Keratinocyte (primary cell): Measurements from ENCODE around the gene SULT1A1. TPM values are rescaled to one million over a fixed set of nuclear protein-coding genes. Genes with fewer than 3 reads are reported as not detected.

Experiments used
- DNase-seq: peaks from one replicate; pipeline ENCODE4 v3.0.0-alpha.2; 2011; ENCODE audit warnings: low read depth, missing footprints, low spot score
- FAIRE-seq: peaks from 2 replicates; lab custom pipeline; 2011; peaks lifted over from hg19 to GRCh38; lab: Jason Lieb, UNC
- H2AFZ ChIP-seq: 2 replicates; pipeline ENCODE4 v1.6.0; 2012; ENCODE audit warnings: low read length, control low read depth, inconsistent platforms; ENCODE audit not compliant: control insufficient read depth
- H3K27ac ChIP-seq: 2 replicates; pipeline ENCODE4 v1.5.1; 2011; ENCODE audit warnings: low read length; ENCODE audit not compliant: control insufficient read depth, insufficient read depth
- H3K27me3 ChIP-seq: 3 replicates; pipeline ENCODE4 v1.6.0; 2011; ENCODE audit warnings: low read length; ENCODE audit not compliant: control insufficient read depth, insufficient read depth; ENCODE audit errors: extremely low read depth
- H3K36me3 ChIP-seq, 2 experiments: 2 replicates in 1 of 2; 3 replicates in 1 of 2; pipeline ENCODE4 v1.5.1; 2011; ENCODE audit warnings: low read length in 2 of 2, mild to moderate bottlenecking in 1 of 2; ENCODE audit not compliant: control insufficient read depth in 2 of 2, insufficient read depth in 2 of 2; ENCODE audit errors: extremely low read depth in 1 of 2
- H3K4me1 ChIP-seq: 3 replicates; pipeline ENCODE4 v1.5.1; 2011; ENCODE audit warnings: low read length; ENCODE audit not compliant: control insufficient read depth, insufficient read depth; ENCODE audit errors: extremely low read depth
- H3K4me2 ChIP-seq: 3 replicates; pipeline ENCODE4 v1.6.0; 2011; ENCODE audit warnings: low read depth, low read length; ENCODE audit not compliant: control insufficient read depth, insufficient read depth; ENCODE audit errors: extremely low read depth
- H3K4me3 ChIP-seq, 3 experiments: fragments of 200-600 bp in 1 of 3; sonication (generic) in 1 of 3; 2 replicates in 2 of 3; 3 replicates in 1 of 3; pipeline ENCODE4 v1.5.1; 2011 to 2016; ENCODE audit warnings: low read length in 3 of 3, mild to moderate bottlenecking in 3 of 3, control low read depth in 2 of 3, inconsistent platforms in 1 of 3, low read depth in 1 of 3, mixed read lengths in 1 of 3, mixed run types in 1 of 3, moderate library complexity in 1 of 3; ENCODE audit not compliant: control insufficient read depth in 2 of 3, insufficient read depth in 2 of 3; ENCODE audit errors: extremely low read depth in 1 of 3
- H3K79me2 ChIP-seq: 2 replicates; pipeline ENCODE4 v1.6.0; 2012; ENCODE audit warnings: low read length; ENCODE audit not compliant: control insufficient read depth, insufficient read depth
- H3K9ac ChIP-seq: 3 replicates; pipeline ENCODE4 v1.6.0; 2011; ENCODE audit warnings: low read length; ENCODE audit not compliant: control insufficient read depth, insufficient read depth; ENCODE audit errors: extremely low read depth
- H3K9me1 ChIP-seq: 3 replicates; pipeline ENCODE4 v1.6.0; 2011; ENCODE audit warnings: low read length; ENCODE audit not compliant: control insufficient read depth, insufficient read depth; ENCODE audit errors: extremely low read depth
- H3K9me3 ChIP-seq: 2 replicates; pipeline ENCODE4 v1.5.1; 2012; ENCODE audit warnings: low read depth, low read length; ENCODE audit not compliant: control insufficient read depth
- H4K20me1 ChIP-seq: 3 replicates; pipeline ENCODE4 v1.6.0; 2011; ENCODE audit warnings: low read length; ENCODE audit not compliant: control insufficient read depth, insufficient read depth; ENCODE audit errors: extremely low read depth
- EZH2 ChIP-seq: IDR thresholded peaks from one replicate; pipeline ENCODE4 v1.6.1; 2012; ENCODE audit warnings: inconsistent platforms, mild to moderate bottlenecking, low read length, moderate library complexity
- dilution Hi-C: fragments of 300-500 bp; cut with MboI; formaldehyde crosslinking; loops from one replicate; pipeline ENCODE4 v1.7.0; 2020; ENCODE audit warnings: low sequenced_read_pairs; ENCODE audit not compliant: extremely low pct_ligation_motif_present
- polyA plus RNA-seq, 5 experiments: library from polyadenylated mRNA; depleted of rRNA in 3 of 5; stranded (reverse) in 3 of 5; stranded (forward) in 1 of 5; unstranded in 1 of 5; fragments of >200 nt; gene quantifications; 1 replicate in 1 of 5; 2 replicates in 3 of 5; 3 replicates in 1 of 5; pipeline versions ENCODE4 v1.2.1 to v1.2.3, GENCODE V29; 2011 to 2012; ENCODE audit warnings: missing spikeins in 2 of 5, low read depth in 1 of 5, low replicate concordance in 1 of 5
- TF ChIP-seq, protein P1 (sequence below), 3 experiments: IDR thresholded peaks in 1 of 3; conservative IDR thresholded peaks in 1 of 3; optimal IDR thresholded peaks in 1 of 3; 2 replicates in 2 of 3; 3 replicates in 1 of 3; pipeline versions ENCODE3 to v1.5.1; 2011; ENCODE audit warnings: low read length in 3 of 3, mild to moderate bottlenecking in 3 of 3, moderate library complexity in 2 of 3, control low read depth in 1 of 3, inconsistent platforms in 1 of 3; ENCODE audit not compliant: insufficient read depth in 2 of 3; ENCODE audit errors: extremely low read depth in 1 of 3

Gene SULT1A1
- polyA plus RNA-seq, 1 donor (not counting 4 experiments of a cell fraction or from before 2014, with no cell fraction given) = 1.6 TPM

DNA sequence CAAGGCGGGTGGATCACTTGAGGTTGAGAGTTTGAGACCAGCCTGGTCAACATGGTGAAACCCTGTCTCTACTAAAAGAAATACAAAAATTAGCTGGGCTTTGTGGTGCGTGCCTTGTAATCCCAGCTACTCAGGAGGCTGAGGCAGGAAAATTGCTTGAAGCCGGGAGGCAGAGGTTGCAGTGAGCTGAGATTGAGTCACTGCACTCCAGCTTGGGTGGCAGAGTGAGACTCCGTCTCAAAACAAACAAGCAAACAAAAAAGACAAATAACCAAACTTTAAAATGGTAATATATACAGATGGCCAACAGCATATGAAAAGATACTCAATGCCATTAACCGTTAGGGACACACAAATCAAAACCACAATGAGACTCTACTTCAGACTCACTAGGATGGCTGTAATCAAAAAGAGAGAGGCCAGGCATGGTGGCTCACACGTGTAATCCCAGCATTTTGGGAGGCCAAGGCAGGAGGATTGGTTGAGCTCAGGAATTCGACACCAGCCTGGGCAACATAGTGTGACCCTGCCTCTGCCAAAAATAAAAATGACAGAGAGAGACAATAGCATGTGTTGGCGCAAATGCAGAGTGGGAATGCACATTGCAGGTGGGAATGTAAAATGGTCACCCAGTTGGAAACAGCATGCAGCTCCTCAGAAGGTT lies 34.3 kb downstream of the SULT1A1 start:
- H3K9me3 ChIP-seq = no peaks in the 10 kb centered on the region
- no peak for TF ChIP-seq EZH2
- TF ChIP-seq, protein P1, sequence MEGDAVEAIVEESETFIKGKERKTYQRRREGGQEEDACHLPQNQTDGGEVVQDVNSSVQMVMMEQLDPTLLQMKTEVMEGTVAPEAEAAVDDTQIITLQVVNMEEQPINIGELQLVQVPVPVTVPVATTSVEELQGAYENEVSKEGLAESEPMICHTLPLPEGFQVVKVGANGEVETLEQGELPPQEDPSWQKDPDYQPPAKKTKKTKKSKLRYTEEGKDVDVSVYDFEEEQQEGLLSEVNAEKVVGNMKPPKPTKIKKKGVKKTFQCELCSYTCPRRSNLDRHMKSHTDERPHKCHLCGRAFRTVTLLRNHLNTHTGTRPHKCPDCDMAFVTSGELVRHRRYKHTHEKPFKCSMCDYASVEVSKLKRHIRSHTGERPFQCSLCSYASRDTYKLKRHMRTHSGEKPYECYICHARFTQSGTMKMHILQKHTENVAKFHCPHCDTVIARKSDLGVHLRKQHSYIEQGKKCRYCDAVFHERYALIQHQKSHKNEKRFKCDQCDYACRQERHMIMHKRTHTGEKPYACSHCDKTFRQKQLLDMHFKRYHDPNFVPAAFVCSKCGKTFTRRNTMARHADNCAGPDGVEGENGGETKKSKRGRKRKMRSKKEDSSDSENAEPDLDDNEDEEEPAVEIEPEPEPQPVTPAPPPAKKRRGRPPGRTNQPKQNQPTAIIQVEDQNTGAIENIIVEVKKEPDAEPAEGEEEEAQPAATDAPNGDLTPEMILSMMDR (optimal IDR thresholded peaks at IDR 0.05 in 1 of 3, IDR thresholded peaks at IDR 0.05 in 1 of 3, conservative IDR thresholded peaks at IDR 0.05 in 1 of 3; ENCODE audit: extremely low read depth in 1 of 3, insufficient read depth in 2 of 3, low read length in 3 of 3) = no peak
- H3K36me3 ChIP-seq = no peaks in the 10 kb centered on the region
- peaks cover 2% of the 10 kb centered on the region for H3K79me2 ChIP-seq
- FAIRE-seq (no peak), DNase-seq (no peak)
- H3K4me1 ChIP-seq = no peaks in the 10 kb centered on the region
- H3K27me3 ChIP-seq = no peaks in the 10 kb centered on the region
- no peak overlapping the region for H3K4me2 ChIP-seq
- no peak overlapping the region for H2AFZ ChIP-seq
- no peak overlapping the region for H3K27ac ChIP-seq
- dilution Hi-C loops = no loop called here
- H3K4me3 ChIP-seq = no peak overlapping the region
- H3K9me1 ChIP-seq = no peaks in the 10 kb centered on the region
- no peaks in the 10 kb centered on the region for H4K20me1 ChIP-seq
- H3K9ac ChIP-seq = no peak overlapping the region

DNA sequence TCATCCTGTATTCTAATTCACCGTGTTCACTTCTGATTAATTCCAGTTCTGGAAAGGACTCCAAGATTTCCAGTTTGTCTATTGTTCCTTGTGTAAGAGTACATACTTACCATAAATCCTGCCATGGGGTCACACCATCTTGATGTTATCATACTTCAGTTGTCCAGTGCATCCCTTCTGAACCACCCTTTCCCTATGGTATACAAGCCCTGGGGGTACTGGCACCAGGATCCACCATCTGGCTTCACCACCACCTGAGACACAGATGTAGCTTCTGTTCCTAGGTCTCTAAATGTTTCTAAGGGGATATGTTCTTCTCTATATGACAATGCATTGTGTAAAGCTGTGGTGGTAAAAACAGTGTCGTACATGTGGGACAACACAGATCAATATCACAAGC lies 34.9 kb downstream of the SULT1A1 start:
- DNase-seq = no peak
- H3K9me1 ChIP-seq = no peaks in the 10 kb centered on the region
- H3K4me3 ChIP-seq = no peak overlapping the region
- H3K9ac ChIP-seq = no peak overlapping the region
- H3K4me1 ChIP-seq = no peaks in the 10 kb centered on the region
- H3K36me3 ChIP-seq = no peaks in the 10 kb centered on the region
- no peak overlapping the region for H3K27ac ChIP-seq
- H3K4me2 ChIP-seq = no peak overlapping the region
- H3K9me3 ChIP-seq = no peaks in the 10 kb centered on the region
- H3K79me2 ChIP-seq = peaks cover 2% of the 10 kb centered on the region
- dilution Hi-C loops = no loop called here
- H4K20me1 ChIP-seq = no peaks in the 10 kb centered on the region
- no peak for TF ChIP-seq EZH2
- TF ChIP-seq, protein P1 (optimal IDR thresholded peaks at IDR 0.05 in 1 of 3, IDR thresholded peaks at IDR 0.05 in 1 of 3, conservative IDR thresholded peaks at IDR 0.05 in 1 of 3; ENCODE audit: extremely low read depth in 1 of 3, insufficient read depth in 2 of 3, low read length in 3 of 3) = no peak
- FAIRE-seq = no peak
- H2AFZ ChIP-seq = no peak overlapping the region
- no peaks in the 10 kb centered on the region for H3K27me3 ChIP-seq
